Stimulated activated CD4-positive, alpha-beta T cell treated with anti-CD3 and anti-CD28 coated beads, Interleukin-4, amount 100 ng/mL, for 1 hour (primary cell): ENCODE data around the gene THSD7A.
"Not testable (repeated sequence)": the region's sequence is repeated elsewhere in the genome, so short reads cannot be mapped to it uniquely, and the experiment has no call there.

ENCODE experiments used
- DNase-seq: peaks from one replicate; pipeline ENCODE4 v3.0.0-alpha.2; 2020

The THSD7A gene

GRCh38 chr7:11567571-11567970 is 264.4 kb downstream of the THSD7A start:
- DNase-seq, result no peak

GRCh38 chr7:11557627-11558026 is 274.4 kb downstream of the THSD7A start:
- no peak for DNase-seq

- DNase-seq, result no peak
Observed at GRCh38 chr7:11552676-11553296, 279.2 kb downstream of the THSD7A start.

- no peak for DNase-seq
Observed at GRCh38 chr7:11551470-11551869, 280.5 kb downstream of the THSD7A start.

- no peak for DNase-seq
Observed at GRCh38 chr7:11548532-11548931, 283.5 kb downstream of the THSD7A start.

- DNase-seq, result no peak
Observed at GRCh38 chr7:11541330-11541729, 290.7 kb downstream of the THSD7A start.

GRCh38 chr7:11540271-11540761 is 291.7 kb downstream of the THSD7A start:
- no peak for DNase-seq

GRCh38 chr7:11539853-11540252 is 292.1 kb downstream of the THSD7A start:
- DNase-seq, result no peak

- DNase-seq, result no peak
Observed at GRCh38 chr7:11538751-11539299, 293.2 kb downstream of the THSD7A start.

- no peak for DNase-seq
Observed at GRCh38 chr7:11533229-11533820, 298.7 kb downstream of the THSD7A start.

- no peak for DNase-seq
Observed at GRCh38 chr7:11529382-11529781, 302.6 kb downstream of the THSD7A start.

- DNase-seq, result no peak
Observed at GRCh38 chr7:11527707-11528106, 304.3 kb downstream of the THSD7A start.

- no peak for DNase-seq
Observed at GRCh38 chr7:11524476-11525397, 307.3 kb downstream of the THSD7A start.

- DNase-seq, result not testable (repeated sequence)
Observed at GRCh38 chr7:11521964-11522499, 310.0 kb downstream of the THSD7A start.

GRCh38 chr7:11517853-11518252 is 314.1 kb downstream of the THSD7A start:
- no peak for DNase-seq

- no peak for DNase-seq
Observed at GRCh38 chr7:11516328-11516727, 315.7 kb downstream of the THSD7A start.

- DNase-seq, result no peak
Observed at GRCh38 chr7:11513460-11513859, 318.5 kb downstream of the THSD7A start.

- DNase-seq, result no peak
Observed at GRCh38 chr7:11507929-11508328, 324.1 kb downstream of the THSD7A start.

- DNase-seq, result no peak
Observed at GRCh38 chr7:11506417-11506816, 325.6 kb downstream of the THSD7A start.

GRCh38 chr7:11505471-11505985 is 326.5 kb downstream of the THSD7A start:
- no peak for DNase-seq

- DNase-seq, result no peak
Observed at GRCh38 chr7:11492307-11492706, 339.7 kb downstream of the THSD7A start.

- no peak for DNase-seq
Observed at GRCh38 chr7:11491811-11492210, 340.2 kb downstream of the THSD7A start.

- no peak for DNase-seq
Observed at GRCh38 chr7:11489280-11489679, 342.7 kb downstream of the THSD7A start.
